Measurements from ENCODE around the gene INAFM2.

The INAFM2 gene

GRCh38 chr15:40278026-40278425, 45.5 kb upstream of the INAFM2 start:
- no peak for TF ChIP-seq CTCF (IDR thresholded peaks at IDR 0.05; ENCODE audit: insufficient read depth, low read depth, low read length, missing control alignments)
- H3K4me3 ChIP-seq (ENCODE audit: low read depth, low read length): no peak overlapping the region
- DNase-seq (ENCODE audit: low read depth): no peak

GRCh38 chr15:40279437-40280141, 43.9 kb upstream of the INAFM2 start:
- no peak overlapping the region for H3K4me3 ChIP-seq (ENCODE audit: low read depth, low read length)
- TF ChIP-seq CTCF (IDR thresholded peaks at IDR 0.05; ENCODE audit: insufficient read depth, low read depth, low read length, missing control alignments): peak; percentile 98
- DNase-seq (ENCODE audit: low read depth): peak; percentile 56

DNA sequence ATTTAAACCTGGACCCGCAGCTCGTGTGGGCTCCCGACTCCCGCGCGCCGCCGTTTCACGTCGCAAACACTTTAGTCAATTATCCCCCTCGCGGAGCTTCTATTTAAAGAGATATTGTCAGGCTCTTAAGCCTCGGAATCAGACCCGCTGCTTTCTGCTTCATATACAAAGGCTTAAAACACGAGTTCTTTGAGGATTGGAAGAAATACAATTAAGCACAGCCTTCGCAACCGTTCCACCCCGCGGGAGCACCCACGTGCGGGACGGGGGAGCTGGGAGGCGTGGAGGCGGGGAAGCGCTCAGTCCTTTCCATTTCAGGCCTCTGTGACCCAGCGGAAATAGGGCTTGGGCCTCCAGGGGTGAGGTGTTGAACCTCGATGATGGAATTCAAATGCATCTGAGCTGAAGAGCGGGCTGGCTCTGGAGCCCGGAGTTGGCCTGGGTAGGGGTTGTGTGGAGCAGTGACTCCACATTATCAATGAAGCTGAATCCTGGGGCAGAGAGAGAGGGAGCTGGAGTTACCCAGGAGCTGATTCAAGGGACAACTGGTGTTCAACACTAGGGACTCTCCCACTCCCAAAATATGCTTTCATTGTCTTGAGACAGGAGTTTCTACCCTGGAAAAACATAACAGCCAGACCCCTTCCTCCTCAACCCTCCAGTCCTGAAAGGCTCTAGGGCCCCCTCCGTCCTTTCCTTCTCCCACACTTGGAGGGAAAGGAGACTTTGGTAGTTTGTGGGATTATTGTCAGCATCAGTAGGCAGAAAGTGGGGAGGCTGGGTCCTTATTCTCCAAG, 43.0 kb upstream of the INAFM2 start:
- TF ChIP-seq CTCF (IDR thresholded peaks at IDR 0.05; ENCODE audit: insufficient read depth, low read depth, low read length, missing control alignments): no peak
- DNase-seq (ENCODE audit: low read depth): no peak
- H3K4me3 ChIP-seq (ENCODE audit: low read depth, low read length): no peak overlapping the region

GRCh38 chr15:40281057-40281800, 42.3 kb upstream of the INAFM2 start:
- no peak for DNase-seq (ENCODE audit: low read depth)
- no peak for TF ChIP-seq CTCF (IDR thresholded peaks at IDR 0.05; ENCODE audit: insufficient read depth, low read depth, low read length, missing control alignments)
- H3K4me3 ChIP-seq (ENCODE audit: low read depth, low read length): no peak overlapping the region

GRCh38 chr15:40281801-40282146, 41.7 kb upstream of the INAFM2 start:
- DNase-seq (ENCODE audit: low read depth): no peak
- H3K4me3 ChIP-seq (ENCODE audit: low read depth, low read length): no peak overlapping the region; the same call in 1 of the 2 replicates
- TF ChIP-seq CTCF (IDR thresholded peaks at IDR 0.05; ENCODE audit: insufficient read depth, low read depth, low read length, missing control alignments): no peak

DNA sequence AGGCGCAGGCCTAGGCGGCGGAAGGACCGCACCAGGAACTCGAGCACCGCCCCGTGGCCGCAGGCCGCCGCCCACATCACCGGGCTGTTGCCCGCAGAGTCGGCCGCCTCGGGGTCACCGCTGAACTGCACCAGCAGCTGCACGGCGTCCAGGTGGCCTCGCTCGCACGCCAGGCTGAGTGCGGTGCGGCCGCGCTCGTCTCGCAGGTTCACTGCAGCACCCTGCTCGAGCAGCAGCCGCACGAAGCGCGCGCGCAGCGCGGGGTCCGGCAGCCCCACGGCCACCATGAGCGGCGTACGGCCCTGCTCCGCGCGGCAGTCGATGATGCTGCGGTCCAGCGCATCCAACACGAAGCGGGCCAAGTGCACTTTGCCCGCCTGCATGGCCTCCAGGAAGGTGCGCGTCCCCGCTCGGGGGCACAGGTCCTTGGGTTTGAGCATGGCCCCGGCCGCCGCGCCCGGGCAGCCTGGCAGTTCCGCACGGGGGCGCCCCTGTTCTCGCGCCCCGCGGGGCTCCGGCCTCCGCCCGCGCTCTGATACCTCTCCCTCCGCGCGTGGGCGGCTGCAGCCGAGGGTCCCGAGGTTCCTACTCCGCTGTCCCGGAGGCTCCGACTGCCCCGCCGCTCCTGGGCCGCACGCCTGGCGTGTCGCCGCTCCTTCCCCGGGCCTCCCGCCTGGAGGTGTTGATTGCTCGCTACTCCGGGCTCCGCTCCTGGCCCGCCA, 41.2 kb upstream of the INAFM2 start:
- DNase-seq (ENCODE audit: low read depth): peak; percentile 38
- peak; percentile 49 for TF ChIP-seq CTCF (IDR thresholded peaks at IDR 0.05; ENCODE audit: insufficient read depth, low read depth, low read length, missing control alignments)
- H3K4me3 ChIP-seq (ENCODE audit: low read depth, low read length): peak overlapping the region; percentile 43

Data from GM12865 (cell line).